Karpas-422 (cell line): ENCODE results near the gene BRD1. TPM values are rescaled to one million over a fixed set of nuclear protein-coding genes. Genes with fewer than 3 reads are reported as not detected.
A peak's percentile ranks its signal among the peaks of the same experiment; 100 is the strongest.
"Not testable (repeated sequence)": the region's sequence is repeated elsewhere in the genome, so short reads cannot be mapped to it uniquely, and the experiment has no call there.

Experiments used
- DNase-seq: peaks from one replicate; pipeline ENCODE4 v3.0.0-alpha.2; 2015
- H2AFZ ChIP-seq: fragments of 200-600 bp; sonication (generic); 2 replicates; pipeline ENCODE4 v1.6.1; 2014; ENCODE audit warnings: antibody characterized with exemption, low read length, mixed read lengths
- H3K27ac ChIP-seq: fragments of 200-600 bp; sonication (generic); 2 replicates; pipeline ENCODE4 v1.5.1; 2014; ENCODE audit warnings: mild to moderate bottlenecking, low read length, moderate library complexity
- H3K27me3 ChIP-seq: fragments of 200-600 bp; sonication (generic); 2 replicates; pipeline ENCODE4 v1.6.1; 2014; ENCODE audit warnings: low read length, mixed read lengths
- H3K36me3 ChIP-seq: fragments of 200-600 bp; sonication (generic); 2 replicates; pipeline ENCODE4 v1.6.1; 2014; ENCODE audit warnings: low read length, mixed read lengths; ENCODE audit not compliant: insufficient read depth
- H3K4me1 ChIP-seq: fragments of 200-600 bp; sonication (generic); 2 replicates; pipeline ENCODE4 v1.6.1; 2014; ENCODE audit warnings: mild to moderate bottlenecking, low read length, mixed read lengths
- H3K4me2 ChIP-seq: fragments of 200-600 bp; sonication (generic); 2 replicates; pipeline ENCODE4 v1.6.1; 2014; ENCODE audit warnings: low read length, low read depth, mild to moderate bottlenecking; ENCODE audit not compliant: poor library complexity, severe bottlenecking
- H3K4me3 ChIP-seq: fragments of 200-600 bp; sonication (generic); 2 replicates; pipeline ENCODE4 v1.5.1; 2014; ENCODE audit warnings: mild to moderate bottlenecking, antibody characterized with exemption, low read length, mixed read lengths
- H3K79me2 ChIP-seq: fragments of 200-600 bp; sonication (generic); 2 replicates; pipeline ENCODE4 v1.6.1; 2014; ENCODE audit warnings: mild to moderate bottlenecking, low read length, mixed read lengths
- H3K9ac ChIP-seq: fragments of 200-600 bp; sonication (generic); 2 replicates; pipeline ENCODE4 v1.6.0; 2014; ENCODE audit warnings: low read length
- H3K9me2 ChIP-seq: fragments of 200-600 bp; sonication (generic), shearing (Covaris generic); replicated peaks from 2 replicates; pipeline ENCODE4 v1.6.0; 2014; ENCODE audit warnings: mild to moderate bottlenecking, low read length, moderate library complexity; ENCODE audit not compliant: insufficient read depth
- H3K9me3 ChIP-seq: fragments of 300-700, 200-600 bp; sonication (generic); 2 replicates; pipeline ENCODE4 v1.6.1; 2014; ENCODE audit warnings: low read length, mixed read lengths
- H4K20me1 ChIP-seq: fragments of 200-600 bp; sonication (generic); 2 replicates; pipeline ENCODE4 v1.6.1; 2014; ENCODE audit warnings: mild to moderate bottlenecking, antibody characterized with exemption, low read length, low read depth; ENCODE audit not compliant: insufficient read depth
- total RNA-seq: library from RNA; depleted of rRNA; stranded (reverse); fragments of >200 nt; shearing (Covaris generic); gene quantifications from 2 replicates; pipeline ENCODE4 v1.2.3, GENCODE V29; 2014; ENCODE audit warnings: low replicate concordance

BRD1 gene
- total RNA-seq, 1 experiment from 2014 or later, result 16.0 TPM

GRCh38 chr22:49856343-49856742 lies 28.7 kb upstream of the BRD1 start:
- no peaks in the 10 kb centered on the region for H3K36me3 ChIP-seq
- H3K4me2 ChIP-seq, result no peak overlapping the region
- peaks cover 27% of the 10 kb centered on the region; the same call in 1 of the 2 replicates for H4K20me1 ChIP-seq
- no peaks in the 10 kb centered on the region for H3K27me3 ChIP-seq
- H3K9me2 ChIP-seq, result no peaks in the 10 kb centered on the region
- peaks cover 72% of the 10 kb centered on the region for H3K79me2 ChIP-seq
- H3K9ac ChIP-seq, result no peak overlapping the region
- H3K4me3 ChIP-seq, result no peak overlapping the region
- no peak for DNase-seq
- no peaks in the 10 kb centered on the region for H3K9me3 ChIP-seq
- peaks cover 22% of the 10 kb centered on the region for H3K4me1 ChIP-seq
- no peak overlapping the region for H3K27ac ChIP-seq
- no peak overlapping the region for H2AFZ ChIP-seq

GRCh38 chr22:49855251-49855911 lies 27.7 kb upstream of the BRD1 start:
- no peaks in the 10 kb centered on the region for H3K9me2 ChIP-seq
- peaks cover 27% of the 10 kb centered on the region; the same call in 1 of the 2 replicates for H4K20me1 ChIP-seq
- H3K4me2 ChIP-seq, result peak overlapping the region; percentile 97
- no peaks in the 10 kb centered on the region for H3K9me3 ChIP-seq
- peaks cover 63% of the 10 kb centered on the region for H3K79me2 ChIP-seq
- DNase-seq, result peak; percentile 48
- H3K9ac ChIP-seq, result peak overlapping the region; percentile 81
- H2AFZ ChIP-seq, result no peak overlapping the region
- peaks cover 22% of the 10 kb centered on the region for H3K4me1 ChIP-seq
- 0 out of 2 replicates have a peak overlapping the region, but pooled peaks have one; percentile 46 for H3K27ac ChIP-seq
- no peaks in the 10 kb centered on the region for H3K36me3 ChIP-seq
- H3K4me3 ChIP-seq, result peak overlapping the region; percentile 73
- H3K27me3 ChIP-seq, result no peaks in the 10 kb centered on the region

GRCh38 chr22:49853981-49854831 lies 26.5 kb upstream of the BRD1 start:
- Histone ChIP-seq H3K36me3 (no peaks in the 10 kb centered on the region), H3K9me3 (no peaks in the 10 kb centered on the region), H3K9ac (peak overlapping the region; percentile 81), H3K4me1 (peaks cover 22% of the 10 kb centered on the region), H3K27ac (peak overlapping the region; percentile 46; the same call in 1 of the 2 replicates), H3K4me2 (peak overlapping the region; percentile 97), H3K4me3 (peak overlapping the region; percentile 73), H3K9me2 (no peaks in the 10 kb centered on the region), H4K20me1 (peaks cover 25% of the 10 kb centered on the region; the same call in 1 of the 2 replicates), H3K27me3 (no peaks in the 10 kb centered on the region), H2AFZ (no peak overlapping the region), H3K79me2 (peaks cover 51% of the 10 kb centered on the region)
- peak; percentile 76 for DNase-seq

GRCh38 chr22:49852898-49853894 lies 25.5 kb upstream of the BRD1 start, which contains the start of gene ZBED4:
TSS of gene ZBED4 (plus strand) at chr22:49853844. CDS start at chr22:49883663, 29,819 bp downstream.
- Histone ChIP-seq H3K36me3 (no peaks in the 10 kb centered on the region), H3K79me2 (peaks cover 41% of the 10 kb centered on the region), H2AFZ (peak within 1 kb of the TSS; percentile 38), H3K9me2 (no peaks in the 10 kb centered on the region), H3K4me3 (peak within 1 kb of the TSS; percentile 73), H3K4me2 (peak within 1 kb of the TSS; percentile 97), H3K9me3 (no peaks in the 10 kb centered on the region), H3K27me3 (no peaks in the 10 kb centered on the region), H4K20me1 (peaks cover 21% of the 10 kb centered on the region; the same call in 1 of the 2 replicates), H3K9ac (peak within 1 kb of the TSS; percentile 81), H3K27ac (peak within 1 kb of the TSS; percentile 73), H3K4me1 (peaks cover 22% of the 10 kb centered on the region)
- DNase-seq, result peak; percentile 99

GRCh38 chr22:49852568-49852897 lies 24.9 kb upstream of the BRD1 start:
- H3K36me3 ChIP-seq, DNase-seq, H3K9me2 ChIP-seq, H3K9me3 ChIP-seq, H3K27me3 ChIP-seq: not testable (repeated sequence)
- peak overlapping the region; percentile 79 for H3K4me2 ChIP-seq
- peak overlapping the region; percentile 79 for H3K9ac ChIP-seq
- H3K4me3 ChIP-seq, result peak overlapping the region; percentile 71
- H2AFZ ChIP-seq, result peak overlapping the region; percentile 38
- peaks cover 22% of the 10 kb centered on the region for H3K4me1 ChIP-seq
- H3K79me2 ChIP-seq, result peaks cover 34% of the 10 kb centered on the region
- peaks cover 21% of the 10 kb centered on the region; the same call in 1 of the 2 replicates for H4K20me1 ChIP-seq
- H3K27ac ChIP-seq, result peak overlapping the region; percentile 73

GRCh38 chr22:49850959-49851802 lies 23.5 kb upstream of the BRD1 start:
- Histone ChIP-seq H2AFZ (no peak overlapping the region), H3K9ac (no peak overlapping the region), H3K27ac (no peak overlapping the region), H3K9me3 (no peaks in the 10 kb centered on the region), H4K20me1 (peaks cover 20% of the 10 kb centered on the region; the same call in 1 of the 2 replicates), H3K4me3 (no peak overlapping the region), H3K27me3 (no peaks in the 10 kb centered on the region), H3K4me1 (peaks cover 22% of the 10 kb centered on the region), H3K79me2 (peaks cover 21% of the 10 kb centered on the region), H3K9me2 (no peaks in the 10 kb centered on the region), H3K4me2 (no peak overlapping the region), H3K36me3 (no peaks in the 10 kb centered on the region)
- no peak for DNase-seq
